WTC11 (cell line): ENCODE results near the gene ZNF99. TPM values are rescaled to one million over a fixed set of nuclear protein-coding genes. Genes with fewer than 3 reads are reported as not detected.

Experiments
- ATAC-seq: fragments of 200-7000 bp; cut with Tn5 transposase; 2 replicates; pipeline ENCODE4 v1.10.0; 2021; ENCODE audit warnings: mild to moderate bottlenecking, moderate library complexity
- CTCF ChIA-PET: fragments of 300-600 bp; sonication (Branson Sonifier 250); formaldehyde crosslinking; loops from one replicate; lab custom pipeline; 2021; ENCODE audit warnings: antibody characterized with exemption; lab: Charles Lee
- POLR2A ChIA-PET: fragments of 350-600 bp; sonication (Branson Sonifier 250); formaldehyde crosslinking; loops from one replicate; lab custom pipeline; 2021; ENCODE audit warnings: antibody characterized with exemption; lab: Charles Lee
- DNase-seq: peaks from one replicate; pipeline ENCODE4 v3.0.0; 2021; ENCODE audit warnings: low spot score
- H3K27ac Mint-ChIP-seq: 2 replicates; pipeline ENCODE4 v1.8.0; 2021; ENCODE audit warnings: mixed read lengths
- H3K27me3 Mint-ChIP-seq: 2 replicates; pipeline ENCODE4 v1.8.0; 2021; ENCODE audit warnings: low read depth, mild to moderate bottlenecking, moderate library complexity, mixed read lengths
- H3K36me3 Mint-ChIP-seq: 2 replicates; pipeline ENCODE4 v1.8.0; 2021; ENCODE audit warnings: mixed read lengths
- H3K4me1 Mint-ChIP-seq: 2 replicates; pipeline ENCODE4 v1.8.0; 2022; ENCODE audit warnings: mixed read lengths
- H3K4me3 Mint-ChIP-seq: 2 replicates; pipeline ENCODE4 v1.8.0; 2021; ENCODE audit warnings: mild to moderate bottlenecking, moderate library complexity, mixed read lengths
- H3K9me3 Mint-ChIP-seq: 2 replicates; pipeline ENCODE4 v1.8.0; 2021; ENCODE audit warnings: mixed read lengths
- ATF3 ChIP-seq: sonication (generic); formaldehyde crosslinking; conservative IDR thresholded peaks from 2 replicates; pipeline ENCODE4 v1.8.1; 2022; ENCODE audit warnings: mild to moderate bottlenecking, missing genetic modification reagents
- CREM ChIP-seq: sonication (generic); formaldehyde crosslinking; IDR thresholded peaks from 2 replicates; pipeline ENCODE4 v1.8.1; 2022; ENCODE audit warnings: mild to moderate bottlenecking, missing genetic modification reagents, moderate library complexity
- E2F5 ChIP-seq: sonication (generic); formaldehyde crosslinking; IDR thresholded peaks from 2 replicates; pipeline ENCODE4 v1.8.1; 2022; ENCODE audit warnings: mild to moderate bottlenecking, moderate library complexity, missing genetic modification reagents
- GRHL2 ChIP-seq: fragments of 250-450 bp; sonication (Bioruptor Pico); IDR thresholded peaks from 2 replicates; pipeline ENCODE4 v1.8.0; 2022; ENCODE audit warnings: mild to moderate bottlenecking, moderate library complexity; ENCODE audit not compliant: insufficient replicate concordance, severe bottlenecking
- MLX ChIP-seq: sonication (generic); formaldehyde crosslinking; IDR thresholded peaks from 2 replicates; pipeline ENCODE4 v1.8.1; 2023; ENCODE audit warnings: mild to moderate bottlenecking, missing genetic modification reagents, moderate library complexity
- NFATC4 ChIP-seq: fragments of 250-450 bp; sonication (Bioruptor Pico); IDR thresholded peaks from 2 replicates; pipeline ENCODE4 v1.9.0; 2021; ENCODE audit warnings: mild to moderate bottlenecking
- OVOL2 ChIP-seq: fragments of 250-450 bp; sonication (Bioruptor Pico); IDR thresholded peaks from 2 replicates; pipeline ENCODE4 v1.9.0; 2021; ENCODE audit warnings: mild to moderate bottlenecking, borderline replicate concordance
- SMAD3 ChIP-seq: sonication (generic); formaldehyde crosslinking; IDR thresholded peaks from 2 replicates; pipeline ENCODE4 v1.8.0; 2022; ENCODE audit warnings: missing genetic modification reagents, mild to moderate bottlenecking, borderline replicate concordance
- ZBTB21 ChIP-seq: sonication (generic); formaldehyde crosslinking; IDR thresholded peaks from 2 replicates; pipeline ENCODE4 v1.8.1; 2023; ENCODE audit warnings: mild to moderate bottlenecking, missing genetic modification reagents, borderline replicate concordance
- ZNF263 ChIP-seq: sonication (generic); formaldehyde crosslinking; IDR thresholded peaks from 2 replicates; pipeline ENCODE4 v1.8.1; 2022; ENCODE audit warnings: low read depth, mild to moderate bottlenecking, moderate library complexity, missing genetic modification reagents
- ZNF423 ChIP-seq: fragments of 250-450 bp; sonication (Bioruptor Pico); IDR thresholded peaks from 2 replicates; pipeline ENCODE4 v2.1.2; 2022; ENCODE audit warnings: mild to moderate bottlenecking, moderate library complexity
- total RNA-seq: library from RNA; stranded (reverse); gene quantifications from 3 replicates; pipeline ENCODE4 v1.2.3, GENCODE V29; 2021
- TF ChIP-seq, protein P1 (sequence below): sonication (generic); formaldehyde crosslinking; IDR thresholded peaks from 2 replicates; pipeline ENCODE4 v1.8.1; 2023; ENCODE audit warnings: mild to moderate bottlenecking, missing genetic modification reagents, borderline replicate concordance
- TF ChIP-seq, protein P2 (sequence below): fragments of 250-450 bp; sonication (Bioruptor Pico); IDR thresholded peaks from 2 replicates; pipeline ENCODE4 v1.9.0; 2021; ENCODE audit warnings: moderate library complexity, mild to moderate bottlenecking, inconsistent platforms, borderline replicate concordance
- TF ChIP-seq, protein P3 (sequence below): sonication (generic); formaldehyde crosslinking; IDR thresholded peaks from 2 replicates; pipeline ENCODE4 v1.8.0; 2023; ENCODE audit warnings: mild to moderate bottlenecking, missing genetic modification reagents
- TF ChIP-seq, protein P4 (sequence below): fragments of 250-450 bp; sonication (Bioruptor Pico); IDR thresholded peaks from 2 replicates; pipeline ENCODE4 v1.9.0; 2021; ENCODE audit warnings: mild to moderate bottlenecking

The ZNF99 gene
- total RNA-seq, 1 experiment from 2014 or later = not detected

DNA sequence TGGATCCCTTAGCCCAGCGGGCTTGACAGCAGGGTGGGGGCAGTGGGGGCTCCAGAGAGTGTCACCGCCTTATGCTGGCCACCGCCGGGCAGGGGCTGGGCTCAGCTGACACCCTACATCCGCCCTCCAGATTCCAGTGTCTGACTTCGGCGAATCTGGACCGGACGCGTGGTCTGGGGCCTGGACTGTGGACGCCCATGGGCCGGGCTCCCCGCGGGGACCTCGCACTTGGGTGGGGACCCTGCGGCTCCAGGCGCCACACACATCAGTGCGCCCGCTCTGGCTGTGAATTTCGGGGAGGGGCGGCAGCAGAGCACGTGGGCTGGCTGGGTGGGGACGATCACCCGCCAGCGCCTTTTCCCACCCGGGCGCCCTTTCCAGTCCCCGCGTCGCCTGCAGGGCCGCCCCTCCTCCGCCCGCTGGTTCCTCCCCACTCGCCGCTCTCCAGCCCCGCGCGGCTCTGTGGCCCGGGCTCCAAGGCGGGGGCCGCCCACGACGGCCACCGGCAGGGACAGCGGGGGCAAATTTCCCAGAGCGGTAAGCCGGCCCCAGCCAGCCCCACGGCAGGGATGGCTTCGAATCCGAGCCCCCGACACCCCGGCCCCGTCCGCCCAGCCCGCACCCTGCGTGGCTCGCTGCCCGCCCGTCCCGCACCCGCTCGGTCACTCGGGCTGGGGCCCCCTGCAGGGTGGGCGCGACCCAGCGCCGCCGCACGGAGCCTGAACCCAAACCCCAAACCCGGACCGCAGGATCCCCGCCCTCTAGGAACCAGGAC is 23.3 kb upstream of the ZNF99 start:
- Mint-ChIP-seq H3K27me3 (no peaks in the 10 kb centered on the region), H3K36me3 (peaks cover 48% of the 10 kb centered on the region), H3K27ac (no peak overlapping the region), H3K9me3 (peaks cover 50% of the 10 kb centered on the region)
- ATAC-seq = no peak
- POLR2A ChIA-PET = no interaction called here
- DNase-seq = no peak
- TF ChIP-seq ZNF423 (no peak), MLX (no peak), ATF3 (CRISPR knock-in tag) (no peak), NFATC4 (CRISPR knock-in tag) (no peak), E2F5 (CRISPR knock-in tag) (no peak), SMAD3 (CRISPR knock-in tag) (no peak), ZNF263 (no peak), OVOL2 (CRISPR knock-in tag) (no peak), GRHL2 (CRISPR knock-in tag) (no peak), ZBTB21 (CRISPR knock-in tag) (no peak), CREM (CRISPR knock-in tag) (no peak)
- TF ChIP-seq, protein P1, sequence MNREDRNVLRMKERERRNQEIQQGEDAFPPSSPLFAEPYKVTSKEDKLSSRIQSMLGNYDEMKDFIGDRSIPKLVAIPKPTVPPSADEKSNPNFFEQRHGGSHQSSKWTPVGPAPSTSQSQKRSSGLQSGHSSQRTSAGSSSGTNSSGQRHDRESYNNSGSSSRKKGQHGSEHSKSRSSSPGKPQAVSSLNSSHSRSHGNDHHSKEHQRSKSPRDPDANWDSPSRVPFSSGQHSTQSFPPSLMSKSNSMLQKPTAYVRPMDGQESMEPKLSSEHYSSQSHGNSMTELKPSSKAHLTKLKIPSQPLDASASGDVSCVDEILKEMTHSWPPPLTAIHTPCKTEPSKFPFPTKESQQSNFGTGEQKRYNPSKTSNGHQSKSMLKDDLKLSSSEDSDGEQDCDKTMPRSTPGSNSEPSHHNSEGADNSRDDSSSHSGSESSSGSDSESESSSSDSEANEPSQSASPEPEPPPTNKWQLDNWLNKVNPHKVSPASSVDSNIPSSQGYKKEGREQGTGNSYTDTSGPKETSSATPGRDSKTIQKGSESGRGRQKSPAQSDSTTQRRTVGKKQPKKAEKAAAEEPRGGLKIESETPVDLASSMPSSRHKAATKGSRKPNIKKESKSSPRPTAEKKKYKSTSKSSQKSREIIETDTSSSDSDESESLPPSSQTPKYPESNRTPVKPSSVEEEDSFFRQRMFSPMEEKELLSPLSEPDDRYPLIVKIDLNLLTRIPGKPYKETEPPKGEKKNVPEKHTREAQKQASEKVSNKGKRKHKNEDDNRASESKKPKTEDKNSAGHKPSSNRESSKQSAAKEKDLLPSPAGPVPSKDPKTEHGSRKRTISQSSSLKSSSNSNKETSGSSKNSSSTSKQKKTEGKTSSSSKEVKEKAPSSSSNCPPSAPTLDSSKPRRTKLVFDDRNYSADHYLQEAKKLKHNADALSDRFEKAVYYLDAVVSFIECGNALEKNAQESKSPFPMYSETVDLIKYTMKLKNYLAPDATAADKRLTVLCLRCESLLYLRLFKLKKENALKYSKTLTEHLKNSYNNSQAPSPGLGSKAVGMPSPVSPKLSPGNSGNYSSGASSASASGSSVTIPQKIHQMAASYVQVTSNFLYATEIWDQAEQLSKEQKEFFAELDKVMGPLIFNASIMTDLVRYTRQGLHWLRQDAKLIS = no peak
- TF ChIP-seq, protein P2, sequence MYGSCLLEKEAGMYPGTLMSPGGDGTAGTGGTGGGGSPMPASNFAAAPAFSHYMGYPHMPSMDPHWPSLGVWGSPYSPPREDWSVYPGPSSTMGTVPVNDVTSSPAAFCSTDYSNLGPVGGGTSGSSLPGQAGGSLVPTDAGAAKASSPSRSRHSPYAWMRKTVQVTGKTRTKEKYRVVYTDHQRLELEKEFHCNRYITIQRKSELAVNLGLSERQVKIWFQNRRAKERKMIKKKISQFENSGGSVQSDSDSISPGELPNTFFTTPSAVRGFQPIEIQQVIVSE = no peak
- TF ChIP-seq, protein P3, sequence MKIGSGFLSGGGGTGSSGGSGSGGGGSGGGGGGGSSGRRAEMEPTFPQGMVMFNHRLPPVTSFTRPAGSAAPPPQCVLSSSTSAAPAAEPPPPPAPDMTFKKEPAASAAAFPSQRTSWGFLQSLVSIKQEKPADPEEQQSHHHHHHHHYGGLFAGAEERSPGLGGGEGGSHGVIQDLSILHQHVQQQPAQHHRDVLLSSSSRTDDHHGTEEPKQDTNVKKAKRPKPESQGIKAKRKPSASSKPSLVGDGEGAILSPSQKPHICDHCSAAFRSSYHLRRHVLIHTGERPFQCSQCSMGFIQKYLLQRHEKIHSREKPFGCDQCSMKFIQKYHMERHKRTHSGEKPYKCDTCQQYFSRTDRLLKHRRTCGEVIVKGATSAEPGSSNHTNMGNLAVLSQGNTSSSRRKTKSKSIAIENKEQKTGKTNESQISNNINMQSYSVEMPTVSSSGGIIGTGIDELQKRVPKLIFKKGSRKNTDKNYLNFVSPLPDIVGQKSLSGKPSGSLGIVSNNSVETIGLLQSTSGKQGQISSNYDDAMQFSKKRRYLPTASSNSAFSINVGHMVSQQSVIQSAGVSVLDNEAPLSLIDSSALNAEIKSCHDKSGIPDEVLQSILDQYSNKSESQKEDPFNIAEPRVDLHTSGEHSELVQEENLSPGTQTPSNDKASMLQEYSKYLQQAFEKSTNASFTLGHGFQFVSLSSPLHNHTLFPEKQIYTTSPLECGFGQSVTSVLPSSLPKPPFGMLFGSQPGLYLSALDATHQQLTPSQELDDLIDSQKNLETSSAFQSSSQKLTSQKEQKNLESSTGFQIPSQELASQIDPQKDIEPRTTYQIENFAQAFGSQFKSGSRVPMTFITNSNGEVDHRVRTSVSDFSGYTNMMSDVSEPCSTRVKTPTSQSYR (CRISPR knock-in tag) = no peak
- TF ChIP-seq, protein P4, sequence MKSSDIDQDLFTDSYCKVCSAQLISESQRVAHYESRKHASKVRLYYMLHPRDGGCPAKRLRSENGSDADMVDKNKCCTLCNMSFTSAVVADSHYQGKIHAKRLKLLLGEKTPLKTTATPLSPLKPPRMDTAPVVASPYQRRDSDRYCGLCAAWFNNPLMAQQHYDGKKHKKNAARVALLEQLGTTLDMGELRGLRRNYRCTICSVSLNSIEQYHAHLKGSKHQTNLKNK (CRISPR knock-in tag) = no peak
- TF ChIP-seq, all 79 proteins: peak for 0
- Mint-ChIP-seq H3K4me3 (no peak overlapping the region), H3K4me1 (no peaks in the 10 kb centered on the region)
- CTCF ChIA-PET = no interaction called here
